LNCAP (cell line): Measurements from ENCODE around the gene TEAD3.

ENCODE experiments used
- CTCF ChIP-seq: fragments of 450-650 bp; IDR thresholded peaks from 2 replicates; pipeline ENCODE4 v1.5.1; 2017; ENCODE audit warnings: mild to moderate bottlenecking

TEAD3 gene

GRCh38 chr6:35496841-35497570 lies at the start of gene TEAD3:
Gene TEAD3, minus strand, starts transcription at chr6:35497079.
- 0 out of 2 replicates have a peak, but pooled peaks have one; percentile 26 for TF ChIP-seq CTCF

- no peak for TF ChIP-seq CTCF
Observed at GRCh38 chr6:35544769-35545361, 48.0 kb upstream of the TEAD3 start.

GRCh38 chr6:35543459-35544193 lies 46.7 kb upstream of the TEAD3 start:
- TF ChIP-seq CTCF, result no peak

- TF ChIP-seq CTCF, result no peak
Observed at GRCh38 chr6:35541836-35542235, 45.0 kb upstream of the TEAD3 start.

GRCh38 chr6:35539223-35539622 lies 42.3 kb upstream of the TEAD3 start:
- no peak for TF ChIP-seq CTCF

GRCh38 chr6:35534407-35535170 lies 37.7 kb upstream of the TEAD3 start:
- TF ChIP-seq CTCF, result no peak

GRCh38 chr6:35533981-35534380 lies 37.1 kb upstream of the TEAD3 start:
- no peak for TF ChIP-seq CTCF
